ENCODE measurements around the gene NRXN3.

DNA sequence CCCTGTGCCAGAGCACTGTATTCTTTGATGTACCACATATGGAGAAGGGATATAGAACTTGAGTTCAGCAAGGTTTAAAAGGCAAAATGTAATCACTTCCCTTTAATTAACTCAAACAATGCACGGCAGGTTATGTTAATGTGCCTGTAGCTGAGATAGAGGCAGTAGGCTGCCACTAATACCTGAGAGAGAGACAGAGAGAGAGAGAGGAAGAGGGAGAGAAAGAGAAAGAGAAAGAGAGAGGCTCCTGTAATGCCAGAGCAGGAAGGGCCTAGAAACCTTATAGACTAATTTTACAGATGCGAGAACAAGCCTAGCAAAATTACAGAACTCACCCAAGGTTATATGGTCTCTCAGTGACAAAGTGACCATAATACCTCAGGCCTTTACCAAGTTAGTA lies 679.8 kb downstream of the NRXN3 start:
- TF ChIP-seq, protein P1, sequence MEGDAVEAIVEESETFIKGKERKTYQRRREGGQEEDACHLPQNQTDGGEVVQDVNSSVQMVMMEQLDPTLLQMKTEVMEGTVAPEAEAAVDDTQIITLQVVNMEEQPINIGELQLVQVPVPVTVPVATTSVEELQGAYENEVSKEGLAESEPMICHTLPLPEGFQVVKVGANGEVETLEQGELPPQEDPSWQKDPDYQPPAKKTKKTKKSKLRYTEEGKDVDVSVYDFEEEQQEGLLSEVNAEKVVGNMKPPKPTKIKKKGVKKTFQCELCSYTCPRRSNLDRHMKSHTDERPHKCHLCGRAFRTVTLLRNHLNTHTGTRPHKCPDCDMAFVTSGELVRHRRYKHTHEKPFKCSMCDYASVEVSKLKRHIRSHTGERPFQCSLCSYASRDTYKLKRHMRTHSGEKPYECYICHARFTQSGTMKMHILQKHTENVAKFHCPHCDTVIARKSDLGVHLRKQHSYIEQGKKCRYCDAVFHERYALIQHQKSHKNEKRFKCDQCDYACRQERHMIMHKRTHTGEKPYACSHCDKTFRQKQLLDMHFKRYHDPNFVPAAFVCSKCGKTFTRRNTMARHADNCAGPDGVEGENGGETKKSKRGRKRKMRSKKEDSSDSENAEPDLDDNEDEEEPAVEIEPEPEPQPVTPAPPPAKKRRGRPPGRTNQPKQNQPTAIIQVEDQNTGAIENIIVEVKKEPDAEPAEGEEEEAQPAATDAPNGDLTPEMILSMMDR (IDR thresholded peaks at IDR 0.05) = no peak
- TF ChIP-seq POLR2A (IDR thresholded peaks at IDR 0.05) = no peak

Data from body of pancreas (tissue), 4 donors.